A549 (cell line): ENCODE results near the gene PPP4R2. TPM values are rescaled to one million over a fixed set of nuclear protein-coding genes. Genes with fewer than 3 reads are reported as not detected.

ENCODE experiments used
- ATAC-seq, 2 experiments: fragments of 200-7000 bp in 1 of 2; fragments of >200 bp in 1 of 2; cut with Nextera tagmentation in 1 of 2; cut with Tn5 transposase in 1 of 2; 3 replicates each; pipeline versions ENCODE4 v1.8.0 to v1.9.1; 2018 to 2020; ENCODE audit warnings: mild to moderate bottlenecking in 1 of 2, moderate library complexity in 1 of 2
- CTCF ChIA-PET: fragments of 300-600 bp; sonication (Branson Sonifier 250); formaldehyde crosslinking; extraction: SDS; loops from one replicate; lab custom pipeline; 2021; ENCODE audit warnings: antibody characterized with exemption, inconsistent platforms; lab: Yijun Ruan, JAX
- POLR2A ChIA-PET: fragments of 350-600 bp; formaldehyde crosslinking; extraction: SDS; loops from one replicate; lab custom pipeline; 2021; ENCODE audit warnings: antibody characterized with exemption, inconsistent platforms; lab: Yijun Ruan, JAX
- DNase-seq, 2 experiments: peaks; one replicate each; pipeline versions ENCODE4 v3.0.0 to v3.0.0-alpha.2; 2011 to 2016; ENCODE audit warnings: low read depth in 1 of 2, low spot score in 1 of 2
- FAIRE-seq: peaks from 2 replicates; lab custom pipeline; 2011; peaks lifted over from hg19 to GRCh38; lab: Jason Lieb, UNC
- H3K27ac ChIP-seq, 2 experiments: fragments of >200 bp; sonication (Bioruptor Twin); formaldehyde crosslinking; 3 replicates each; pipeline ENCODE4 v1.5.1; 2016 to 2017
- H3K4me1 ChIP-seq: fragments of >200 bp; sonication (Bioruptor Twin); formaldehyde crosslinking; 3 replicates; pipeline ENCODE4 v1.6.1; 2016
- H3K4me2 ChIP-seq: fragments of >200 bp; sonication (Bioruptor Twin); formaldehyde crosslinking; 3 replicates; pipeline ENCODE4 v1.6.1; 2016
- H3K4me3 ChIP-seq: fragments of >200 bp; sonication (Bioruptor Twin); formaldehyde crosslinking; 3 replicates; pipeline ENCODE4 v1.5.1; 2016
- H3K9me3 ChIP-seq: fragments of >200 bp; sonication (Bioruptor Twin); formaldehyde crosslinking; 3 replicates; pipeline ENCODE4 v1.6.1; 2016
- BCL3 ChIP-seq: fragments of >200 bp; sonication (Bioruptor Twin); formaldehyde crosslinking; IDR thresholded peaks from 3 replicates; pipeline ENCODE4 v1.6.1; 2016
- CEBPB ChIP-seq, 2 experiments: fragments of >200 bp in 1 of 2; sonication (Bioruptor Twin) in 1 of 2; formaldehyde crosslinking in 1 of 2; IDR thresholded peaks; 2 replicates each; pipeline ENCODE4 v1.6.1; 2012 to 2016
- CHD4 ChIP-seq: fragments of 200-600 bp; sonication (generic); IDR thresholded peaks from 2 replicates; pipeline ENCODE4 v1.6.1; 2016; ENCODE audit warnings: antibody characterized with exemption, mild to moderate bottlenecking, borderline replicate concordance
- CTCF ChIP-seq: fragments of >200 bp; sonication (Bioruptor Twin); formaldehyde crosslinking; IDR thresholded peaks from 3 replicates; pipeline ENCODE4 v1.5.1; 2016
- FOSB ChIP-seq: fragments of 250-450 bp; sonication (Bioruptor Pico); IDR thresholded peaks from 2 replicates; pipeline ENCODE4 v1.5.0; 2020; ENCODE audit warnings: mild to moderate bottlenecking, moderate library complexity
- HES2 ChIP-seq: fragments of >200 bp; sonication (Bioruptor Twin); formaldehyde crosslinking; IDR thresholded peaks from 2 replicates; pipeline ENCODE4 v1.6.1; 2016
- HEYL ChIP-seq: fragments of 250-450 bp; sonication (Bioruptor Pico); IDR thresholded peaks from 2 replicates; pipeline ENCODE4 v1.8.0; 2021; ENCODE audit warnings: mild to moderate bottlenecking, moderate library complexity
- HOXA7 ChIP-seq: fragments of 250-450 bp; sonication (Bioruptor Pico); IDR thresholded peaks from 2 replicates; pipeline ENCODE4 v1.5.0; 2020; ENCODE audit warnings: mild to moderate bottlenecking, moderate library complexity
- JUN ChIP-seq, 2 experiments: fragments of >200 bp; sonication (Bioruptor Twin); formaldehyde crosslinking; IDR thresholded peaks; 2 replicates in 1 of 2; 3 replicates in 1 of 2; pipeline ENCODE4 v1.6.1; 2016 to 2017
- KDM1A ChIP-seq: fragments of 200-600 bp; sonication (generic); IDR thresholded peaks from 2 replicates; pipeline ENCODE4 v1.6.1; 2016; ENCODE audit warnings: low read depth, mild to moderate bottlenecking
- KDM5A ChIP-seq: fragments of 200-600 bp; sonication (generic); IDR thresholded peaks from 2 replicates; pipeline ENCODE4 v1.6.1; 2016; ENCODE audit warnings: antibody characterized with exemption, mild to moderate bottlenecking
- MAFK ChIP-seq: fragments of 450-650 bp; IDR thresholded peaks from 2 replicates; pipeline ENCODE4 v1.6.1; 2014; ENCODE audit not compliant: partially characterized antibody
- MAZ ChIP-seq: fragments of 150-350 bp; IDR thresholded peaks from 2 replicates; pipeline ENCODE4 v1.6.1; 2014; ENCODE audit warnings: antibody characterized with exemption, low read depth, low read length, borderline replicate concordance
- PHF8 ChIP-seq: fragments of 200-600 bp; sonication (generic); IDR thresholded peaks from 2 replicates; pipeline ENCODE4 v1.6.1; 2016; ENCODE audit warnings: low read depth, mild to moderate bottlenecking, antibody characterized with exemption, moderate library complexity, borderline replicate concordance
- POLR2A ChIP-seq: IDR thresholded peaks from 2 replicates; pipeline ENCODE4 v1.6.1; 2012; ENCODE audit warnings: mild to moderate bottlenecking, low read length
- POLR2AphosphoS2 ChIP-seq: conservative IDR thresholded peaks from 2 replicates; pipeline ENCODE4 v1.6.1; 2012; ENCODE audit warnings: low read length, improper control_type of control experiment, inconsistent platforms
- RAD21 ChIP-seq, 2 experiments: fragments of >200 bp in 1 of 2; sonication (Bioruptor Twin) in 1 of 2; formaldehyde crosslinking in 1 of 2; IDR thresholded peaks in 1 of 2; conservative IDR thresholded peaks in 1 of 2; 2 replicates in 1 of 2; 3 replicates in 1 of 2; pipeline ENCODE4 v1.6.1; 2012 to 2018; ENCODE audit warnings: inconsistent platforms in 1 of 2
- REST ChIP-seq: fragments of 200-600 bp; sonication (generic); IDR thresholded peaks from 2 replicates; pipeline ENCODE4 v1.6.1; 2016; ENCODE audit warnings: antibody characterized with exemption, mild to moderate bottlenecking, moderate library complexity
- RFX5 ChIP-seq: fragments of 450-650 bp; IDR thresholded peaks from 2 replicates; pipeline ENCODE4 v1.7.1; 2014; ENCODE audit warnings: antibody characterized with exemption, mild to moderate bottlenecking, moderate library complexity
- RNF2 ChIP-seq: fragments of 200-600 bp; sonication (generic); IDR thresholded peaks from 2 replicates; pipeline ENCODE4 v1.6.1; 2016; ENCODE audit warnings: low read depth, mild to moderate bottlenecking, antibody characterized with exemption, moderate library complexity, borderline replicate concordance
- SMC3 ChIP-seq: fragments of >200 bp; sonication (Bioruptor Twin); formaldehyde crosslinking; IDR thresholded peaks from 3 replicates; pipeline ENCODE4 v1.6.1; 2018; ENCODE audit warnings: inconsistent platforms
- USF2 ChIP-seq: fragments of 450-650 bp; IDR thresholded peaks from 2 replicates; pipeline ENCODE4 v1.6.1; 2014; ENCODE audit warnings: antibody characterized with exemption
- ZSCAN20 ChIP-seq: fragments of 250-450 bp; sonication (Bioruptor Pico); IDR thresholded peaks from 2 replicates; pipeline ENCODE4 v1.8.0; 2022; ENCODE audit warnings: mild to moderate bottlenecking, moderate library complexity
- WGBS: methylation state at CpG from one replicate; pipeline ENCODE4 v1.1.6; 2017; ENCODE audit errors: missing lambda C conversion rate; 5-methylcytosine and 5-hydroxymethylcytosine counted together
- polyA plus RNA-seq, 4 experiments: library from polyadenylated mRNA; depleted of rRNA in 3 of 4; stranded (reverse); fragments of >200 nt; fragmentation: RNase III in 1 of 4; extraction: RNeasy Plus Mini Kit Qiagen cat#74134 plus additional on column Dnase treatment in 1 of 4; gene quantifications; 2 replicates in 3 of 4; 3 replicates in 1 of 4; pipeline ENCODE4 v1.2.3, GENCODE V29; 2011 to 2017

The PPP4R2 gene
- polyA plus RNA-seq, 2 of the 4 experiments (the other 2 are of a cell fraction): 39.3 to 68.4 TPM

GRCh38 chr3:72950801-72951200, 45.8 kb upstream of the PPP4R2 start:
- ChIA-PET CTCF (interaction anchor here (0.6 to 1.1 kb wide), 3 partner anchors 12 to 65 kb away, joined by 3 to 4 read pairs (median 3); no protein-coding TSS in a partner anchor), POLR2A (no interaction called here)
- 83% methylated on average over 4 of the region's 4 CpGs for WGBS
- peaks cover 10% of the 10 kb centered on the region; the same call in 2 of the 3 replicates for H3K4me1 ChIP-seq
- FAIRE-seq (no peak), ATAC-seq (no peak), DNase-seq (no peak)
- TF ChIP-seq HOXA7 (CRISPR knock-in tag) (no peak), ZSCAN20 (CRISPR knock-in tag) (no peak), REST (no peak), PHF8 (no peak), CHD4 (no peak), MAZ (no peak), MAFK (no peak), CTCF (no peak), BCL3 (no peak)
- H3K27ac ChIP-seq: no peak overlapping the region
- no peaks in the 10 kb centered on the region for H3K9me3 ChIP-seq
- no peak overlapping the region for H3K4me3 ChIP-seq
- no peak overlapping the region for H3K4me2 ChIP-seq

GRCh38 chr3:72951259-72951722, 45.3 kb upstream of the PPP4R2 start:
- ATAC-seq (no peak), DNase-seq (no peak), FAIRE-seq (no peak)
- POLR2A ChIA-PET: no interaction called here
- Histone ChIP-seq H3K4me3 (no peak overlapping the region), H3K4me2 (no peak overlapping the region), H3K9me3 (no peaks in the 10 kb centered on the region), H3K27ac (no peak overlapping the region), H3K4me1 (peaks cover 9% of the 10 kb centered on the region; the same call in 2 of the 3 replicates)
- 65% methylated on average over 6 of the region's 6 CpGs for WGBS
- CTCF ChIA-PET: interaction anchor here (0.6 kb wide), 1 partner anchor 80 kb away, joined by 4 read pairs; no protein-coding TSS in a partner anchor
- TF ChIP-seq POLR2A (no peak), RFX5 (no peak), HEYL (CRISPR knock-in tag) (no peak), USF2 (no peak), POLR2AphosphoS2 (no peak), RAD21 (conservative IDR thresholded peaks at IDR 0.05 in 1 of 2, IDR thresholded peaks at IDR 0.05 in 1 of 2) (no peak), REST (no peak), BCL3 (no peak), FOSB (CRISPR knock-in tag) (no peak), KDM1A (no peak), KDM5A (no peak), RNF2 (no peak), SMC3 (no peak), HES2 (no peak), CEBPB (IDR thresholded peaks at IDR 0.05) (no peak), JUN (IDR thresholded peaks at IDR 0.05) (no peak)
